NCI-H2107 treated with DMSO at 0.1 percent for 48 hours (cell line): ENCODE data around the gene ARF1.
A peak's percentile ranks its signal among the peaks of the same experiment; 100 is the strongest.

Experiments
- DNase-seq: peaks from one replicate; lab custom pipeline; 2025; ENCODE audit not compliant: unreplicated experiment; lab: John Stamatoyannopoulos, UW

ARF1 gene

DNA sequence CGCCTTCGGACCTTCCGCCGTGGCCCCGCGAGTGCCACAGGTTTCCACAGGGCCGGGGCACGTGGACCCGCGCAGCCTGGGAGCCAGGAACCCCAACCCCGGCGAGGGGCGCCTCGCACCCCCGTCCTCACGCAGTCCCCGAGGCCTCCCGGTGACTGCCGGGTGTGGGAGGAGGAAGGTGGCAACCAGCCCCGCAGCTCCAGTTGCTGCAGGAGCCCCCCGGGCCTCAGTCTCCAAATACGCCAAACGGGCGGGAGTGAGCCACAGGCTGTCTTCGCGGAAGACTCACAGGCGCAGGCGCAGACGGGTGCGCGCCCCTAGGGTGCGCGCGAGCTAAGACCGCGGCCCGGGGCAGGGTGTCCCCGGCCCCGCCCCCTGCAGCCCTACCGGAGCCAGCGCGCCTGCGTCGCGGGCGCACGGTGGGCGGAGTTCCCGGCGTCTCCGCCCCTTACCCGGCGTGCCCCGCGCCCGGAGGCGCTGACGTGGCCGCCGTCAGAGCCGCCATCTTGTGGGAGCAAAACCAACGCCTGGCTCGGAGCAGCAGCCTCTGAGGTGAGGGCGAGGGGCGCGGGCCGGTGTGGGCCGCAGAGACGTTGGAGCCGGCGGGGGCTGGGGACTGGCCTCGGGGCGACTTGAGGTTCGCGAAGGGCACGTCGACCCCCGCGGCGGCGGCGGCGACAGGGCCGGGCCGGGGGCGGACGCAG, at the start of gene ARF1:
ARF1 (plus strand) TSS at position 495 of the 704 bp plus-strand sequence. CDS start 14,407 bp downstream, outside the sequence.
- peak; percentile 75 for DNase-seq

DNA sequence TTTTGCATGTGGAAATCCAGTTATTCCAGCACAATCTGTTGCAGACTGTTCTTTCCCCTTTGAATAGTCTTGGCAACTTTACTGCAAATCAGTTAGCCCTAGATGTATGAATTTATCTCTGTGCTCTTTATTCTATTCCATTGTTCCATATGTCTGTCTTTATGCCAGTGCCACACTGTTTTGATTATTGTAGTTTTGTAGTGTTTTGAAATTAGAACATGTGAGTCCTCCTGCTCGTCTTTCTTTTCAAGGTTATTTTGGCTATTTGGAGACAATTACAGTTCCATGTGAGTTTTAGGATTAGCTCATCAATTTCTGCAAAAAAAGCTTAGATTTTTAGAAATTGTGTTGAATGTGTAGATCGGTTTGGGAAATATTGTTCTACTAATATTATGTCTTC, 49.1 kb upstream of the ARF1 start:
- no peak for DNase-seq

DNA sequence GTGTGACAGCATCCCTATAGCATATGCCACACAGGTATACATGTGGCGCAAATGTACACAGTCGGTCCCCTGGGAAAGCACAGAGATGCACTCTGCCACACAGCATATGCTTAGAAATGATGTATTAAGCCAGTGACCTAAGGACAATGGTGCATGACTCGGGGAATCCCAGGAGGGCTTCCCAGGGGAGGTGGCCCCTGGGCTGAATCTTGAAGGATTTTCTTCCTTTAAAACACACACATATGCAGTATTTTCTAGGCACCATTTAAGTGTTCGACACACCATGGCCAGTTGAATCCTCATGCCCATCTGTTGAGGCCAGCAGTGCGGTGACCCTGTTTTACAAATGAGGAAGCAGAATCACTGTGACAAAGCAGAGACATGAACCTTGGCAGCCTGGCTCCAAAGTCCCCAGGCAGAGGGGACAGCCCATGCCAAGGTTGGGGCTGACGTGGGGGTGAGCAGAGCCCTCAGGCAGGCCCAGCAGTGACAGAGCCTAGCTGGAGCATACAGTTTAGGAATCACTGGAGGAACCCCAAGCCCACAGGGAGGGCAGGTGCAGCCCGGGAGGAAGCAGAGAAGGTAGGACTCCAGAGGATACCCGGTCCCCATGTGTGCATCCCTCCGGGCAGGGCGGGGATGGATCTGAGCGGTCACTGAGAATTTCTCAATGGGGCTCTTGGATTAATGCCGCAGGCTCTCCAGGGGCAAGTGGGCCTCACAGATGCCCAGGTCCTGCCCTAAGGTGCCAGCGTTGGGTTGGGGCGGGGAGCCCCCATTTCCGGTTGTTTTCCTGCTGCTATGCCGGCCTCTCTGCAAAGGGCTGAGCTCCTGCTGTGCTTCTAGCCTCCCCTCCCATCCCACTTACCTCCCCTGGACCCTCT, 47.3 kb upstream of the ARF1 start:
- no peak for DNase-seq

DNA sequence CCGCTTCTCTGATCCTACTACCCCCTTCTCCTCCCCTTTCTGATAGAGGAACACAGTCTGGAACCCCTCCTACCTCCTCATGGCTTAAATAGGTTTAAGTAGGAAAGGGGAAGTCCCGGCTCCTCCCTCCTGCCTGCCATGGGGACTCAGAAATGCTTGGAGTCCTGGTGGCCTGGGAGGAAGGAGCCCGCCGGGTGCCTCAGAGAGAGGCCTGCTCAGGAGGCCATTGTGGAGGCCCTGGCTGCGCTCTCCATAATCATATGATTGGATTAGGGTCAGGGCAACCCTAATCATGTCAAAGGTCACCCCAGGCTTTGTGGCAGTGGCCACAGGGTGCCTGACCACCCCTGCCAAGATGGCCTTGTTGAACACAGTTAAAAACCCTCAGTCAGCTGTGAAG, 46.7 kb upstream of the ARF1 start:
- DNase-seq = no peak

DNA sequence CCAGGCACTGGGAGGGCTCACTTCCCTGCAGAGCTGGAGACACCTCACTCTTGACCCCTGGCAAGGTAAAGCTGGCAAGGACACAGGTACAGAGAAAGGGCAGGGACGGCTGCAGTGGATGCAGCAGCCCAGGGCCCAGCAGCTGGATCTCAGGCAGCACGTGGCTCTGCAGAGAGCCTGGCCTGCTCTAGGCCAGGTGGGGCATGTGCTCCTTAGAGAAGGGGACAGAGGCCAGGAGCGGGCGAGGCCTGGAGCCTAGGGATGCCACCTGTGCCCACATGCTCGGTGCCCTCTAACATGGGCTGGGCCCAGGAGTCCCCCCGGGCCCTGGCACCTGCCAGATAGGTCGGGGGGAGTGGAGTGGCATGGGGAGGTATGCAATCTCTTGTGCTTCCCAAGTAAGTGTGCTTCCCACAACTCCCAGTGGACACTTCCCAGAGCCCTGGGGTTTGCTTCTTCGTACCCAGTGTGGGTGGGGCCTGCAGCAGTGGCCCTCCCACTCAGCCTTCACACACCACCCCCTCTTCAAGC, 45.7 kb upstream of the ARF1 start:
- DNase-seq = no peak

DNA sequence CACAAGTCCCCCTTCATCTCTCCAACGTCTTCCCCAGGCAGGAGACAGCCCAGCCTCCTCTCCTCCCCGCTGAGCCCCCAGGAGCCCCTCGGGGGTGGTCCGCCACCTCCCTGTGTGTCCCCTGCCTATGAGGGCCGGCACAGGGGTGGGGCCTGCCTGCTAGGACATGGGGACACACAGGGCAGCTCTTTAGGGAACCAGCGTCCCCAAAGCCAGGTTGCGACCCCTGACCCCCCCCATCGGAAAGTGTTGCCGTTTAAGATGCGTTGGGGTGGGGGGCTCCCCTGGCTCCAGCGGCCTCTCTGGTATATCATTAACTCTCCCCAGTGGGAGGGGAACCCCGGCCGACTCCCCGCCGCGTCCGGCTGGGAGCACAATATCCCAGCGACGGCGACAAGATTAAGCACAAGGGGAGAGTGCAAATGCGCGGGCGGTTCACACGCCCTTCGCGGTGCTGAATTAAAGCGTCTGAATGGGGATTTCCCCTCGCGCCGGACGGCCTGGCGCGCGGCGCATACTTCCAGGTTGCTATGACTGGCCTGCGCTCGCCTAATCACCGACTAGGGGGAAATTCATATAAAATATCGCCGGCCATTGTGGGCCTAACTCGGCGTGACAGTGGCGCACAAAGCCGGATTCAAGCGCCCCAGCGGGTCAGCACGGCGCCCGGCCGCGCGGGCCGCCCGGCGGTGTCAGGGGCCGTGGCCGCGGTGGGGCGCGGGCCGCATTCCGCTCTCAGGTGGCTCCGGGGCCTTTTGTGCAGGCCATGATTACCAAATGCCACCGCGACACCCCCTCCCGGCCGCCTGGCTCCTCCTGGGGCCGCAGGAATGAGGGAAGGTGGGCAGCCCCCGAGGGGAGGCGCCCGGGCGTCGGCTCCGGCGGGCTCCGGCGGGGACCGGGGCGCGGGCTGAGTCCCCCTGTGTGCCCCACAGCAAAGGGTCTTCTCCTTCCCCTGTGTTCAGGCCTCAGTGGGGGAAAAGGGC, 44.8 kb upstream of the ARF1 start:
- no peak for DNase-seq

DNA sequence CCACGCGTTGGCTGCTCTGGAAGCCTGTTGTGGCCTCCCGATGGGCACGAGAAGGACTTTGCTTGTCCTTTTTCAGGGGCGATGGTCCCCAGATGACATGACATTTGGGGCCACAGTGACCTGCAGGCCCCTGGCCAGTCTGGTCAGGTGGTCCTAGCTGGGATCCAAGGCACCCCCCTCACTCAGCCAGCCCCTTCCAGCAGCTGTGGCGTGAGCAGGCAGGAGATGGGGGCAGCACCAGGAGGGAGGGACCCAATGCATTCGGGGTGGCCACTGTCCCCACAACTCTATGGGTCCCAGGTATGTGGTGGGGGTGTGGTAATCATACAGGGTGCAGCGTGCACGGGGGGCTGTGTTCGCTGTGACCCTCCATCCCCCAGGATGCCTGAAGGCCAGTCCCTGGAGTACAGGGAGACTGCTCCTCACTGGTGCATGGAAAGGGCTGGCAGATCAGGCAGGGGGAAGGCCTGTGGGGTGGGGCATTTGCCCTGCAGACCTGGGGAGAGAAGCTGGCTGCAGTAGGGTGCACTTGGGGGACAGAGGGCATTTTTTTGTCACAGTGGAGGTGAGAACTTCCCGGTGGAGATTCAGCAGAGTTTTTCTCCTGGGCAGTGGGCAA, 44.0 kb upstream of the ARF1 start:
- DNase-seq = no peak

DNA sequence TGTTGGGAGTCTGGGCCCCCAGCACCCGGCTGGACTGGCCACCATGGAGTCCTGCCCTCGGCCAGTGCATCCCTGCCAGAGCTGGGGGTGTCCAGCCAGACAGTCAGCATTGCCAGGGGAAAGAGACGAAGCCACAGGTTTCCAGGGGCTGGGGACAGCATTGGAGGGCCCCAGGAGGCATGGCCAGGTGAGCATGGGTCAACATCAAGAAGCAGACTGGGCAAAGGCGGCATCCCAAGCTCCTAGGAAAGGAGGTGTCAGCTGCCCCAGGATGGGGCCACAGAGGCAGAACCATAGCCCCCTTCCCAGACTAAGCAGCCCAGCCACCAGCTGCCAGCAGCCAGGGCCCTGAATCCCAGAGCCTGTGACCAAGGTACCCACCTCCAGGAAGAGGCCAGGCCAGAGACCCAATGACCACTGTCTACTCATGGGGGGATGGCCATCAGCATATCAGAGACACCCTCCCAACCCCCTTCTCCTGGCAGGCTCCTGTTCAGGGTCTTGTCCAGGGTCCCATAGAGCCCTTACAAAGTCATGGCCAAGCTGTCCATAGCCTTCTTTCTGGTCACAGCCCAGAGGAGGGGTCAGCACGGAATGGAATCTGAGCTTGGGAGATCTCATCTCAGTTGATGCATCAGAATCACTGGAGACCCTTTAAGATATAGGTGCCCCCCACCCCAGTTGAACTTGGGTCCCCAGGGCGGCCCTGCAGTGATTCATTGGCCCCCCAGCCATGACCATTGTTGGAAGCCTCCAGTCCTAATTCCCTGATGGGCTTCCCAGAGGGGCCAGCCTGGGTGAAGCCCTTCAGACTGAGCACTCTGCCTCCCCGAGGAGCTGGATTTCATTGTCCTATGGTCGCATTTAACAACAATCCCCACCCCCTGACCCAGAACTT, 43.3 kb upstream of the ARF1 start:
- no peak for DNase-seq

DNA sequence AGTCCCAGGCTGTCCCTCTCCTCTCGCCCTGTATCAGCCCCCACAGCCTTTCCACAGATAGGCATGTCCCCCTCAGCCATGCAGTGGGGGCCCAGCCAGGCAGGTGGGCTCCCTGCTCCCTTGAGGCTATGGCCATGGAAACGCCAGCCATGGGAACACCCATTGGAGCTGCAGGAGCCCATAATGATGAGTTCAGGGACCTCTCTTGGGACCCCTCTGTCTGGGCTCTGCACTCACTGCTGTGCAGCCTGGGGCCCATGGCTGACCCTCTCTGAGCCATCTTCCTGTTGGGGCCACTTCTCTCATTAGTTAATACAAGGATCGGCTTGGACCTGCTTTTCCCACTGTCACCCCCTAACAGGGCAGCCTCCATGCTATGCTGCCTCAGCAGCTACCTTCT, 42.5 kb upstream of the ARF1 start:
- no peak for DNase-seq

DNA sequence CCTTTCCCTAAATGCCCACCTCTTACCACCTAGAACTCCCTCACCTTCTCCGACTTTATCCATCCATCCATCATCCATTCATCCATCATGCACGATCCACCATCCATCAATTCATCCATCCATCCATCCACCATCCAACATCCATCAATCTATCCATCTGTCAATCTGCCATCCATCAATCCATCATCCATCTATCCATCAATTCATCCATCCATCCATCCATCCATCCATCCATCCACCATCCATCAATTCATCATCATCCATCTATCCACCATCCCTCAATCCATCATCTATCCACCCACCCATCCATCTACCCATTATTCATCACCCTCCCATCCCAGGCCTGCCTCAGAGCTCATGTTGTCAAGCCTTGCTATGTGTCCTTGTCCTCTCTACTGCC, 41.2 kb upstream of the ARF1 start:
- no peak for DNase-seq

DNA sequence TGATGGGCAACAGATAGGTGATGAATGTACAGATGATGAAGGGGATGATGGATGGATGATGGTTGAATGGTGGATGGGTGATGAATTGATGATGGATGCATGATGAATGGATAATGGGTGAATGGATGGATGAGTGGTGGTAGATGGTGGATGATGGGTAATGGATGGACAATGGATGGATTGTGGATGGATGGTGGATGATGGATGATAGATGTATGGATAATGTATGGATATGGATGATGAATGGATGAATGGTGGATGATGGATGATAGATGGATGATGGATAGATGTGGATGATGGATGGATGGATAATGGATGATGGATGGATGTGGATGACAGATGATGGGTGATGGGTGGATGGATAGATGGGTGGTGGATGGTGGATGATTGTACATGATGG, 40.0 kb upstream of the ARF1 start:
- DNase-seq = no peak

DNA sequence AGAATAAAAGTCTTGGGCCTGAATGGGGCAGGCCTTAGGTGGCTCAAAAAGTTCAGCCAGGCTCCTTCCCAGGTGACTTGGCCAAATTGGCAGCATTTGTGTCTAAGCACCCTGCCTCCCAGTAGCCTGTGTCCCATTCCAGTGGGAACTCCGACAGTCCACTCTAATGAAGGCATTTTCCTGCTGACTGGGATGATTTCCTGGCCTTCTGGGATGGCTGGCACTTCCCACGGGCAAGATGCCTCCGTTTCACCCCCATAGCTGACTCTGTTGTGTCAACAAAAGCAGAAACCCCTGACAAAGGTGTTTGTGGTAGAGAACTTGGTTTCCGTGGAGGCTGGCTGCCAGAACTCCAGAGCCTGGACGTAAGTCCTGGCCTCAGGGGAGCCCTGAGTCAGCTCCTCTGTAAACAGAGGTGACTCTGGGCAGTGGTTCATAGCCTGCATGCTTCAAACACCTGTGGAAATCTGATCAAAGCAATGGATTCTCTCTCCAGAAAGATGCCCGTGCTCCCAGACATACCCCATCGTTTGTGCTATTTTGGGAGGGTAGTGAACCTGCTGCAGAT, 39.1 kb upstream of the ARF1 start:
- DNase-seq = no peak

DNA sequence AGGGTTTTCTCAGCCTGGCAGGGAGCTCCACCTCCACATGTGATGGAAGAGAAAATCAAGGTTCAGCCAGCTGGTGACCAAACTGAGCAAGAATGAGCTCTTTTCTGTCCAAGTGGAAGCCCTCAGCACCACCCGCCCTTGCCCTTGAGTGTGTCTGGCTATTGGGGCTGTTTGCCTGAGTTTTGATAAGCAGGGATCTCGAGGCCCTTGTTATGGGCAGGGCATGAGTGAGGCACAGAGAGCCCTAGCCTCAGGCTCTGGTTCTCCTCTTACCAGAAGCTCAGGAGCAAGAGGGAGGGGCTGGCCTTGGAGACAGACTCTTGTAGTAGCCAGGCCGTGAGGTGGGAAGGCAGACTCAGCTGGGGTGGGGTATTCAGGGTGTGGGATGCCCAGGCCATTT, 37.5 kb upstream of the ARF1 start:
- no peak for DNase-seq

DNA sequence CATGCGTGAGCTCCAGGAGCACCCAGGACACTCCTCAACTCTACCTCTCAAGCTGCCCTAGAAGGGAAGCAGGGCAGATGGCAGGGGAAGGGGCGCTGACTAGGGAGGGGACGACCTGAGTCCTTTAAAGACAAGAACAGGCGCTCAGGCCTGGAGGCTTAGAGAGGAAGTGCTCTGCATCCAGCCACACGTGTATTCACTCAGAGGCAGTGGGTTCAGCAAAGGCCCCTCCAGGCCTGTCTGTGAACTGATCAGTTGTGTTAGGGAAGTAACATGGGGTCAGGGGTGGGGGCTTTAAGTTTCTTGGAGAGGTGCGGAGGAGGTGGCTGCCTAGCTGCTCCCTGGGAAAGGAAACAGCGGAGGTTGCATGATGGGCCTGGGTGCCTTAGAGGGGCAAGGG, 37.1 kb upstream of the ARF1 start:
- no peak for DNase-seq

DNA sequence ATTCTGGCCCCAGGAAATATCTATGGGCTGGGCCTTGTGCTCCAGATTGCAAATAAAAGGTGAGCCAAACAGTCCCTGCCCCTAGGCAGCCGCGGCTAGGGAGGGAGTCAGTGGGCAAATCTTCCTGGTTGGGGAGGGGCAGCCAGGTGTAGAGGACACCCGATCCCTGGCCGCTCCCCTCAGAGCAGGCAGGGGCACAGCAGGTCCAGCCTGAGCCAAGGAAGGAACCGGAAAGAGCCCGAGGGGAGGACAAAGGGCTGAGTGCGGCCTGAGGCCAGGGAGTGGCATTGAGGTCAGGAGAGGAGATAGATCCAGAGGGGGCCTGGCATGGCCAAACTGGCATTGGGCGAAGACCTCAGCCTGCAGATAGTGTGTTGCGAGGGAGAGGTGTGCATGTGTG, 36.6 kb upstream of the ARF1 start:
- no peak for DNase-seq

DNA sequence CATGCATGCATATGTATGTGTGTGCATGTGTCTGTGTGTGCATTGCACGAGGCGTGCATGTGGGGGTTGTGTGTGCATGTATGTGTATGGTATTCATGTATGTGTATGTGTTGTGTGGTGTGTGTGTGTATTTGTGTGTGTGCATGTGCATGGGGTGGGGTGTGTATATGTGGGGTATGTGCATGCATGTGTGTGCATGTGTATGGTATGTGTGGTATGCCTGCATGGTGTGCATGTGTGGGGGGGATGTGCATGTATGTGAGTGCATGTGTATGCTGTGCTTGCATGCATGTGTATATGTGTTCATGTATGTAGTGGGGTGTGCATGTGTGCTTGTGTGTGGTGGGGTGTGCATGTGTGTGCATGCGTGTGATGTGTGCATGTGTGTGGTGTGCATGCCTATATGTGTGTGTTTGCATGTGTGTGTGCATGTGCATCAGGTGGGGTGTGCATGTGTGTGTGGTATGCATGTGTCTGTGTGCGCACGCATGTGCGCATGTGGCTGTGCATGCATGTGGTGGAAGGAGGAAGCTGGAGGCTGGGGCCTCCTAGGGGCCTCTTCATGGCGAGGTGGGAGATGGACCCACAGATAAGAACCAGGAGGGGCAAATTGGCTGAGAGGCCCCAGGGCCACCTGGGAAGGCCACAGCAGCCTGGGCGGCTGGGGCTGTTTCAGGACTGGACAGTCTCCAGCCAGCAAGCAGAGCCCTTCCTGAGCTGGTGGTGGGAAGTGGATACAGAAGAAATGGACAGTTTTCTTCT, 35.9 kb upstream of the ARF1 start:
- no peak for DNase-seq

DNA sequence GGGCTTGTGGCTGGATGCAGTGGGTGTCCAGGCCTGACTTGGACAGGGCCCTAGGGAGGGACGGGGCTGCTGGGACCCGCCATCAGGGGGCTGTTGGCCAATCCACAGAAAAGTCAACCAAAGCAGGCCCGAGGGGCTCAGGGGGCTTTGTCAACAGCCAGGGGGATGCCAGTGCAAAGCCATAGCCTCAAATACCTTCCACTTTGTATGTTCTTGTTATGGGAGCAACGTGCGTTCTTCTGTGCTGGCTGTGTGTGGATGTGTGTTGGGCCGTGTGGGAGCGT, 35.4 kb upstream of the ARF1 start:
- no peak for DNase-seq

DNA sequence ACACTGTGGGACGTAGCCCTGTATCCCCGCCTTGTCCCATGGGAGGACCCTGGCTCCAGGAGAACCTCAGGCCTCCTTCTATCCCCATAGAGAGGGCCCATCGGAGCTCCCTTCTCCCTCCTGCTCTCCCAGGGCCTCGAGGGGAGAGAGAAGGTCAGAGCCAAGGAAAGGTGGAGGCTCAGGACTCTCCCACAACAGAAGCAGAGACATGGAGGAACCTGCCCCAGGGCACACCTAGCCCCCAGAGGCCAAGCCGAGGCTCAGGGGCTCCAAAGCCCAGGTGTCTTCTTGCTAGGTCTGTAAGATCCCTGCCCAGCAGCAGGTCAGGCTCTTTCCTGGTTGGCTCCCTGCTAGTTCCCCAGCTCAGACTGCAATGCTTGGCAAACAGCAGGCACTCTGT, 34.4 kb upstream of the ARF1 start:
- DNase-seq = no peak
